Choroid plexus epithelial cell (primary cell): ENCODE data around the gene DEF6.

Experiments
- DNase-seq: peaks from one replicate; pipeline ENCODE4 v3.0.0-alpha.2; 2010; ENCODE audit warnings: low read depth
- H3K4me3 ChIP-seq: 2 replicates; pipeline ENCODE4 v1.5.1; 2011; ENCODE audit warnings: low read depth, mild to moderate bottlenecking, control low read depth, low read length, moderate library complexity
- CTCF ChIP-seq: conservative IDR thresholded peaks from 2 replicates; pipeline ENCODE4 v1.5.1; 2011; ENCODE audit warnings: low read depth, mild to moderate bottlenecking, control low read depth, inconsistent platforms, low read length, moderate library complexity

The DEF6 gene

GRCh38 chr6:35351422-35351821, 53.8 kb downstream of the DEF6 start:
- no peak for TF ChIP-seq CTCF
- DNase-seq = no peak
- H3K4me3 ChIP-seq = no peak overlapping the region

- no peak overlapping the region for H3K4me3 ChIP-seq
Measured at GRCh38 chr6:35352735-35353134, 55.1 kb downstream of the DEF6 start.

GRCh38 chr6:35354361-35355135, 56.9 kb downstream of the DEF6 start:
- no peak for TF ChIP-seq CTCF
- H3K4me3 ChIP-seq = no peak overlapping the region
- DNase-seq = peak; percentile 73

More at GRCh38 chr6:35352735-35353134, 55.1 kb downstream of the DEF6 start:
- no peak for DNase-seq
- no peak for TF ChIP-seq CTCF

- DNase-seq = no peak
- H3K4me3 ChIP-seq = no peak overlapping the region
- no peak for TF ChIP-seq CTCF
Measured at GRCh38 chr6:35356391-35356790, 58.8 kb downstream of the DEF6 start.

GRCh38 chr6:35357677-35358076, 60.1 kb downstream of the DEF6 start:
- H3K4me3 ChIP-seq = no peak overlapping the region
- no peak for DNase-seq
- no peak for TF ChIP-seq CTCF

GRCh38 chr6:35358086-35358485, 60.5 kb downstream of the DEF6 start:
- no peak for DNase-seq
- TF ChIP-seq CTCF = no peak
- no peak overlapping the region for H3K4me3 ChIP-seq

- no peak overlapping the region for H3K4me3 ChIP-seq
- no peak for DNase-seq
- no peak for TF ChIP-seq CTCF
Measured at GRCh38 chr6:35359346-35359743, 61.7 kb downstream of the DEF6 start.
